Sigmoid colon (tissue), 3 donors: ENCODE results near the gene ADCY5.

ENCODE experiments used
- POLR2A ChIP-seq, 2 donors: fragments of 450-650 bp; IDR thresholded peaks; one replicate each; pipeline ENCODE4 v1.6.1; 2016; ENCODE audit warnings: antibody characterized with exemption in 2 of 2, mild to moderate bottlenecking in 2 of 2, moderate library complexity in 2 of 2
- TF ChIP-seq, protein P1 (sequence below), 4 experiments: fragments of 450-650 bp in 3 of 4; fragments of 200-600 bp in 1 of 4; IDR thresholded peaks; one replicate each; pipeline ENCODE4 v1.5.1; 2016 to 2019; ENCODE audit warnings: antibody characterized with exemption in 4 of 4, mild to moderate bottlenecking in 3 of 4, moderate library complexity in 2 of 4

DNA sequence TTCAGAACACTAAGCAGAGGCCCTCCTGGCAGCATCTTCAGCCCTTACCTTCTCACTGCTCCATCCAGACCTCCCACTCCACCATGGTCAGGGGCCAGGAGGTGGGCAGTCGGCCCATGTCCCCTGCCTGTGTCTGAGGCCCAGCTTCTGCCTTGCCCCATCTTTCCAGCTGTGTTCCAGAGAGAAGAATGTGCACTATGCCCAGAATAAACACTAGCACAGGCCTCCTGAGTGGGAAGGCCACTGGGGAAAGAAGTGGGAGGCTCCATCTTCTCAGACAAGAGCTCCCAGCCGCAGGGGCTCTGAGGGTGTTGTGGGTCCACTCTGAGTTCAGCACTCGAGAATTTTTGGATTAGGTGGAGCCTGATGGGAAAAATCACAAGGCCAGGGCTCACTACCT, 44.5 kb downstream of the ADCY5 start:
- no peak for TF ChIP-seq POLR2A (IDR thresholded peaks at IDR 0.05)
- TF ChIP-seq, protein P1, sequence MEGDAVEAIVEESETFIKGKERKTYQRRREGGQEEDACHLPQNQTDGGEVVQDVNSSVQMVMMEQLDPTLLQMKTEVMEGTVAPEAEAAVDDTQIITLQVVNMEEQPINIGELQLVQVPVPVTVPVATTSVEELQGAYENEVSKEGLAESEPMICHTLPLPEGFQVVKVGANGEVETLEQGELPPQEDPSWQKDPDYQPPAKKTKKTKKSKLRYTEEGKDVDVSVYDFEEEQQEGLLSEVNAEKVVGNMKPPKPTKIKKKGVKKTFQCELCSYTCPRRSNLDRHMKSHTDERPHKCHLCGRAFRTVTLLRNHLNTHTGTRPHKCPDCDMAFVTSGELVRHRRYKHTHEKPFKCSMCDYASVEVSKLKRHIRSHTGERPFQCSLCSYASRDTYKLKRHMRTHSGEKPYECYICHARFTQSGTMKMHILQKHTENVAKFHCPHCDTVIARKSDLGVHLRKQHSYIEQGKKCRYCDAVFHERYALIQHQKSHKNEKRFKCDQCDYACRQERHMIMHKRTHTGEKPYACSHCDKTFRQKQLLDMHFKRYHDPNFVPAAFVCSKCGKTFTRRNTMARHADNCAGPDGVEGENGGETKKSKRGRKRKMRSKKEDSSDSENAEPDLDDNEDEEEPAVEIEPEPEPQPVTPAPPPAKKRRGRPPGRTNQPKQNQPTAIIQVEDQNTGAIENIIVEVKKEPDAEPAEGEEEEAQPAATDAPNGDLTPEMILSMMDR (IDR thresholded peaks at IDR 0.05): no peak
